ENCODE data around the gene CERS4.

DNA sequence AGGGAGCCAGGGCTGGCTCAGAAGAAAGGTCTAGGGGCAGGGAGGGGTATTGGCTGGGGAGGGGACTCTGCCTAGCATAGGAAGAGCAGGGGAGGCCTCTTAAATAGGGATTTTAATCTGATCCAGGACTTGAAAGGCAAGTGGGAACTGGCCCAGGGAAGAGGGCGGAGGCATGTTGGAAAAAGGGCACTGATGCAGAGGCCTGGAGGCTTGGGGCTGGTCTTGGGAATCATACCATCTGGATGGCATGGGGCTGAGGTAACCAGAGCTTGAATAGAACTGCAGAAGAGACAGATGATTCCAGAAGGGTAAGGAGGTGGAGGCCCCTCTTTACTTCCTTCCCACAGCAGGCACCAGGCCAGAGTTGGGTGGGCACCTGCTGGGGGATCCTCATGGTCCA is 29.1 kb downstream of the CERS4 start:
- TF ChIP-seq, protein P1, sequence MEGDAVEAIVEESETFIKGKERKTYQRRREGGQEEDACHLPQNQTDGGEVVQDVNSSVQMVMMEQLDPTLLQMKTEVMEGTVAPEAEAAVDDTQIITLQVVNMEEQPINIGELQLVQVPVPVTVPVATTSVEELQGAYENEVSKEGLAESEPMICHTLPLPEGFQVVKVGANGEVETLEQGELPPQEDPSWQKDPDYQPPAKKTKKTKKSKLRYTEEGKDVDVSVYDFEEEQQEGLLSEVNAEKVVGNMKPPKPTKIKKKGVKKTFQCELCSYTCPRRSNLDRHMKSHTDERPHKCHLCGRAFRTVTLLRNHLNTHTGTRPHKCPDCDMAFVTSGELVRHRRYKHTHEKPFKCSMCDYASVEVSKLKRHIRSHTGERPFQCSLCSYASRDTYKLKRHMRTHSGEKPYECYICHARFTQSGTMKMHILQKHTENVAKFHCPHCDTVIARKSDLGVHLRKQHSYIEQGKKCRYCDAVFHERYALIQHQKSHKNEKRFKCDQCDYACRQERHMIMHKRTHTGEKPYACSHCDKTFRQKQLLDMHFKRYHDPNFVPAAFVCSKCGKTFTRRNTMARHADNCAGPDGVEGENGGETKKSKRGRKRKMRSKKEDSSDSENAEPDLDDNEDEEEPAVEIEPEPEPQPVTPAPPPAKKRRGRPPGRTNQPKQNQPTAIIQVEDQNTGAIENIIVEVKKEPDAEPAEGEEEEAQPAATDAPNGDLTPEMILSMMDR (IDR thresholded peaks at IDR 0.05) = no peak
- no peak for TF ChIP-seq ZFX (IDR thresholded peaks at IDR 0.05; ENCODE audit: borderline replicate concordance)
